HG03457 (cell line): ENCODE results near the gene NDP.
A peak's percentile ranks its signal among the peaks of the same experiment; 100 is the strongest.
"Not testable (repeated sequence)": the region's sequence is repeated elsewhere in the genome, so short reads cannot be mapped to it uniquely, and the experiment has no call there.

ENCODE experiments used
- ATAC-seq: cut with Tn5 transposase; IDR thresholded peaks from one replicate; pipeline ENCODE4 v1.9.1; 2021; ENCODE audit warnings: moderate number of reproducible peaks; ENCODE audit not compliant: unreplicated experiment

NDP gene

DNA sequence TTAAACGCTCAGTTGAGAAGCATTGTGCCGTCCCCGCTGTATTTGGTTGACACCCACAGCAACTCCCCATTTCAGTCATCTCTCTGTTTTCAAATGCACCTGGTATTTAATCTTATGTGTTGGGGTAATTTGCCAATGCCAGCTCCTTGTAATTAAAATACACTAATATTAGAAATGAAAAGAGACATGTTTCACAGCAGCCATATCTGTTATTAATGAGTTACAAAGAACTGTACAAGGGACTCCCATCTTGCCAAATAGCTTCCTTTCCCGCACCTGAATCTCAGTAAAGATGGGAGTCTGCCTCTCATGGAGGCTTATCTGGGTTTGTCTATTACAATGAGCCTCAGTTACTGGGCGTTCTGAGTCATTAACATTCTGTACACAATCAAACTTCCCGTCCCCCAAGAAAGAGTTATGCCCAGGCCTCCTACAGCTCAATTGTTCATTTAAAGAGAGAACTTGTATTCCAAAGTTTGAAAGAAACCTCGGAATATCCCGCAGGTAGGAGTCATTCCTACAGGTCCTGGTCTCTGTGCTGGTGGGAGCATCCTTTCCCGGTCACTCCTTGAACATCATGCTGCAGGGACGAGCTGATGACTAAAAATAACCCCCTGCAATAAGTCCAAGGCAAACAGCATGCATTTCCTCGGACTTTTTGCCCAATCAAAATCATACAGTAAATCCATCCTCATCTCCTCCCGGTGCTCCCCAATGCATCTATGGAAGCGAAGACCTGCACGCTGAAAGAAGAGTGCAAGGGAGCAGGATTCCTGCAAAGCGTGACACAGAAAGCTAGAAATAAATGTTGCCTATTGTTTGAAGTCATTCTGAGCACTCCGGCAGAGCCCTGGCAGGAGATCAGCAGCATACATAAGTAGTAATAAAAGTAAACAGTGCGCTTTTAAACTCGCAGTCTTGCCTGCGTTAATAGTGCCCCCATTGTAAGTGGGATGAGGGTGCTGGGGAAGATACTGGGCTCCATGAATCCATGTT, 926 bp downstream of the NDP start:
- ATAC-seq, result no peak

- no peak for ATAC-seq
These were observed 2.7 kb downstream of the NDP start for GRCh38 chrX:43970528-43970927.

- ATAC-seq, result no peak
These were observed 3.4 kb downstream of the NDP start for GRCh38 chrX:43969504-43970501.

DNA sequence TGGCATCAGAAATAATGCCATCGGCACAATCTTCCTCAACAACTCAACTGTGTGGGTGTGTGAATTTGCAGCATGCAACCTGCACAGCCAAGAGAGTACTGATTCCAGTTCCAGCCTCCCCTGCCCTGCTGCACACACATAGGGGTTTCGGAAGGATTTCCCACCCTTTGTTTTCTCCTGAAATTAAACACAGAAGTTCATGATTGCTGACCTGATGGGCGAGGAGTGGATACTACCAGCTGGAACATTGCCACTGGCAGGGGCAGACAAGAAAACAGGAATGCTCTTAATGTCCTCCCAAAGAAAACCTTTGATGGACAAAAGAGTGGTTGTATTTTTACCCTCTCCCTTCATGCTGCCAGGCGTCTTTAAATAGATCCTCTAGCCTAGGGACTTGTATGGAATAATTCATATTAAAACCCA, 4.8 kb downstream of the NDP start:
- ATAC-seq, result no peak

DNA sequence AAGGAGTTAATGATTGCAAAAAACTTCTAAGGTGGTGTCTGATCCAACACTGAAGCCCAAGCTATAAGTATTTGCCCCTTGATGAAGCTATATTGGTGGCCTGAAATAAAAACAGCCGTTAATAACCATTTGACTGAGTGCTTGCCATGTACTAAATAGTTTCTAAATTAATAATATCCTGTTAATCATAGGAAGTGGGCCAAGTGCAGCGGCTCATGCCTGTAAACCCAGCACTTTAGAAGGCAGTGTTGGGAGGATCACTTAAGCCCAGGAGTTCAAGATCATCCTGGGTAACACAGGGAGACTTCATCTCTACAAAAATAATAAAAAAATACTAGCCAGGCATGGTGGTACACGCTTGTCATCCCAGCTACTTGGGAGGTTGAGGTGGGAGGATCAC, 8.3 kb downstream of the NDP start:
- no peak for ATAC-seq

DNA sequence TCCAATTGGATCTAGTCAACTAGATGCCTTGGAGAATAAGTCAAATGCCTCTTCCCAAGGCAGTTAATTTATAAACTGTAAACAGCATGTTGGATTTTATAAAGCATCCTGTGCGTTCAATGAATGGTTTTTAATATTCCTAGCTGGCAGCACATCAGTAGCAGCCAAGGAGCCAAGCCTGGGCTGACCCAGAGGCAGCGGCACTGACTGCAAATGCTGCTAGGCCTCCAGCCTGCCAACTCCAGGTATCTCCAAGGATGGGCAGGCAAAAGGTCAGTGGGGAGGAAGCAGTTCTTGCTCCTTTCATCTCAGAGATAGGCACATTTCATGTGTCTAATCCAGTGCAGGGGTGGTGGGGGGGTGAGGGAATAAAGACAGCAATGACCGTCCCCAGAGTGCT, 9.5 kb downstream of the NDP start:
- no peak for ATAC-seq

DNA sequence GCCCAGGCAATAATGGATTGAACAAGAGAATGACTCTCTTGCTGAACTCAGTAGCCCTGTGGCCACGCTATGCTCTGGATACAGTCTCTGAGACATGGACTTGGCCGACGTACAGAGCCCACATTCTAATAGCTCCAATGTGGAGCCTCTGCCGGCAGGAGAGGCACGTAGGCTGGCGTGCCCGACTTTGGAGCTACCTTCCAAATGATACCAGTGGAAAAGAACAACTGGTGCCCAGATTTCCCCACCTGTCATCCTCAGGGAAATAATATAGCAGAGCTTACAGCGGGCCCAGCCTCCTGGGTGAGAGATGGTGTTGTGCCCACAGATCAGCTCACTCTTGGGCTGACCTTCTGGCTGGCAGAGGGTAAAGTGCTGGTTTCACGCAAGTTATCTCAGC, 10.6 kb downstream of the NDP start:
- ATAC-seq, result no peak

DNA sequence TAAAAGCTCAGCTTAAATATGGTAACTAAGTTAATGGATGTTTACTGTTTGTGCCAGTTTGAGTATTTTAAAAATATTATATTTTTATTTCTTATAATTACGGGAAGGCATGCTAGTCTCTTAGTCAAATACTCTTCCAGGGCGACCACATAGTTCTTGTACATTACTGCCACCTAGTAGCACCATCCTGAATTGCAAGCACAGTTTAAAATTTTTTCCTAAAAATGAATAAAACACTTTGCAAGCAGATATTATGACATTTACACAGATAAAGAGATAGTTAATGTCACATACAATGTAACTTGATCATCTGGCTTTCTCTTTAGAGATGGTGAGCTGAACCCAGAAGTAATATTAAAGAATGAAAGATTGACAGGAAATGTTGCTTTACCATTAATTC, 11.5 kb downstream of the NDP start:
- no peak for ATAC-seq

GRCh38 chrX:43958529-43958928, 14.7 kb downstream of the NDP start:
- peak; percentile 57 for ATAC-seq

DNA sequence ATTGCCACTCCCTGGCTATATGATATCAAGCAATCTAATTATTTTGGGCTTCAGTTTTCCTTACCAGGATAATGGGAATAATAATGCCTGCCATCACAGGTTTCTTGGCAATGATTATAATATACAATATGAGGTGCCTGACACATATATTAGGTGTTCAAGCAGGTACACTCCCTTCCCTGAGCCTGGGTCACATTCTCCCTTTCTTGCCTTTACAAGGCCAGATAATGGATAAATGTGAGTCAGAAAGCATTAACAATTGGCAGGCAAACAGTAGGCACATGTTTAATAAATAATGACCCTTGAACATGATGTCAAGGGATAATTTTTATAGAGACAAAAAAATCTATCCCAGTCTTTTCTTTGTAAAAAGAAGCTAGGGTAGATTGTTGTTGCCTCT, 17.2 kb downstream of the NDP start:
- ATAC-seq, result no peak

DNA sequence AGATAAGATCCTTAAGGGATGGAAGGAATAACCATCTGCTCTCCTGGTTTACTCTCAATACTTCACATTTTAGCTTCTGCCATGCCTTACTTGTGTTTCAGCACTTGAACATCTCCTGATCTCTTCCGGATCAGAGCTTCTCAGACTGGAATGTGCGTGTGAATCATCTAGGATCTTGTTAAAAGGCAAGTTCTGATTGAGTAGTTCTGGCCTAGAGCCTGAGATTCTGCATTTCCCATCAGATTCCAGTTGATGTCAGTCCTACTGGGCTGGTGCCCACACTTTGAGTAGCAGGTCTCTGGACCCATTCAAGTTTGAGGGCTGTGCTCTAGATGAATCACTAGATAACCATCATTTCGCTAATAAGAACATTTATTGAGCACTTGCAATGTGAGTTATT, 20.0 kb downstream of the NDP start:
- no peak for ATAC-seq

DNA sequence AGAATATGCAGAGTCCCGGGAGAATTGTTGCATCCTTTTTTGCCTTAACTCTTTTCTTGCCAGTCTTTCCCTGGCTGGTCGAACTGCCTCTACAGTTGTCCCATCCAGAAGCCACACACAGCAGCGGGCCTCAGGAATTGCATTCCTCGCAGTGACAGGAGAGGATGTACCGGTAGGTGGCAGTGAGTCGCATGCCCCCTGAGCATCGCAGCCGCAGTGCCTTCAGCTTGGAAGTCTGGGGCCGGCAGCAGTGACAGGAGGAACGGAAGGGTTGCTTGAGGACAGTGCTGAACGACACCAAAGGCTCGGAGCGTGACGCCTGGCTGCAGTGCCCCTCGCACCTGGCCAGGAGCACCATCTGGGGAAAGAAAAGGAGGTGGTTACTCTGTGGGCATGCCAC, 23.5 kb downstream of the NDP start:
- no peak for ATAC-seq

- ATAC-seq, result no peak
These were observed 32.2 kb downstream of the NDP start for GRCh38 chrX:43940816-43941474.

DNA sequence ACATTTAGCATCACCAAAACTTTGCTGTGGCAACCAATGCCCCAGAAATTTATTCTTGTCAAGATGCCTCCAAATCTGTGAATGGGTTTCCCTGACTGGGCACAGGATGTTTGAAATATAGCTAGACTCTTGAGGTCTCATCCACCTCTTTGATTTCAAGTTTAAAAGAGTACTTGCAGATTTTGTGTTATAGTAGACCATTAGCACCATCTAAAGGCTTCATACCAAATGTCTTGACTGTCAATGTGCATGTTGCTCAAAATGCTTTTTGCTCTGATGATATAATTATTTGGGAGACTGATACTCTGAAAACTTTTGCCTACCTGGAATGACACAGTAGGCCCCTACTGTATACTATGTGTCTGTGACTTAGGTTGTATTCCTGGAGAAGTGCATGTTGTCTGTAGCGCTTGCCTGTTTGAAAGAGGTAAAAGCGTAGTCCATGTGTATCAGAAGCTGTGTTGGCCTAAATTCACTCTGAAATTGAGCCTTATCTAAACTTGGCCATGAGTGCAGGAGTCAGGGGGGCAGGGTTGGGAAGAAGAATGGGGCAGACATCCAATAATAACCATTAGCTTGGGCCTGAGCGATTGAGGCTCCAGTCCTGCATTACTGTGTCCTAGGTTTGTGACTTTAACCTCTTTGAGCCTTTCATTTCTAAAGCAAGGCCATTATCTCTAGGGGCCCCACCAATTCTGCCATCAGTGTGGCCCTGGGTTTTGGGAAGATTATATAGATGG, 33.8 kb downstream of the NDP start:
- no peak for ATAC-seq

GRCh38 chrX:43922032-43922431, 51.2 kb downstream of the NDP start:
- ATAC-seq, result not testable (repeated sequence)

DNA sequence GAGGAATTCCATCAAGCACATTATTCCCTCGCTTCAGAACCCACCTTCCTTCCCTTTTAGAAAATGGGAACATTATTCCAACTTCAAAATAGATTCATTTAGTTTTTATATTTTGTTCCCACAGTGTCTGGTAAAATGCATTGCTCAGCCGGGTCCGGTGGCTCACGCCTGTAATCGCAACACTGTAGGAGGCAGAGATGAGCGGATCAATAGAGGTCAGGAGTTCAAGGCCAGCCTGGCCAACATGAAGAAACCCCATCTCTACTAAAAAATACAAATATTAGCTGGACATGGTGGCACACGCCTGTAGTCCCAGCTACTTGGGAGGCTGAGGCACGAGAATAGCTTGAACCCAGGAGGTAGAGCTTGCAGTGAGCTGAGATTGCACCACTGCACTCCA, 62.4 kb downstream of the NDP start:
- ATAC-seq, result not testable (repeated sequence)

DNA sequence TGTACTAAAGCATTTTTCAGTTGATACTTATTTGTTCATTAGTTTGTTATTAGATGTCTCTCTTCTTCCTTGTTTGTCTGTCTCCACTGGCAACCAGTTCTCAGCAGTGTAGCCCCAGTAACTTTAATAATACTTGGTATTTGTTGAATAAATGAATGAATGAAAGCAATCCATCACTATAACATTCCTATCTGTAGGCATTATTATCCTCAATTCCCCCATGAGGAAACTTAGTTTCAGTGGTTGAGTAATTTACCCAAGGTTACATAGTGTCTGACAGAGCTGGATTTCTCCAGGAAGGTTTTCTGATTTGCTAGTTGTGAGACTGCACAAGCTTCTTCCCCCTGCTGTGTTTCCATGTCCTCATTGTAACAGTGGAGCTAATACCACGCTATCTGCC, 63.2 kb downstream of the NDP start:
- no peak for ATAC-seq

GRCh38 chrX:43909141-43909540, 64.0 kb downstream of the NDP start:
- ATAC-seq, result no peak

- no peak for ATAC-seq
These were observed 73.0 kb downstream of the NDP start for GRCh38 chrX:43899878-43900815.
